Esophagus squamous epithelium (tissue), 5 donors: ENCODE measurements around the gene ZNF750. TPM values are rescaled to one million over a fixed set of nuclear protein-coding genes. Genes with fewer than 3 reads are reported as not detected.

Experiments used
- DNase-seq: peaks from one replicate; lab custom pipeline; 2025; lab: John Stamatoyannopoulos, UW
- H3K27ac ChIP-seq, 4 donors: fragments of 200-600 bp; sonication (generic); one replicate each; pipeline ENCODE4 v1.5.1; 2016 to 2019; ENCODE audit warnings: mild to moderate bottlenecking in 1 of 4
- H3K27me3 ChIP-seq, 4 donors: fragments of 200-600 bp; sonication (generic); 1 replicate in 3 of 4; 2 replicates in 1 of 4; pipeline versions ENCODE4 v1.5.1 to v1.6.0; 2017 to 2021; ENCODE audit warnings: antibody characterized with exemption in 1 of 4
- H3K36me3 ChIP-seq, 3 donors: fragments of 200-600 bp; sonication (generic); one replicate each; pipeline ENCODE4 v1.5.1; 2016 to 2019
- H3K4me1 ChIP-seq, 3 donors: fragments of 200-600 bp; sonication (generic); one replicate each; pipeline ENCODE4 v1.5.1; 2017 to 2019
- H3K4me3 ChIP-seq, 4 donors: fragments of 200-600 bp; sonication (generic); 1 replicate in 3 of 4; 2 replicates in 1 of 4; pipeline ENCODE4 v1.5.1; 2016 to 2019; ENCODE audit warnings: mild to moderate bottlenecking in 2 of 4, moderate library complexity in 1 of 4
- H3K9me3 ChIP-seq, 3 donors: fragments of 200-600 bp; sonication (generic); one replicate each; pipeline ENCODE4 v1.5.1; 2016 to 2019
- POLR2A ChIP-seq, 4 donors: fragments of 450-650 bp; IDR thresholded peaks; one replicate each; pipeline ENCODE4 v1.6.1; 2017; ENCODE audit warnings: antibody characterized with exemption in 4 of 4, mild to moderate bottlenecking in 4 of 4, moderate library complexity in 3 of 4
- WGBS, 2 donors: methylation state at CpG; one replicate each; pipeline ENCODE4 v1.1.5; 2018; 5-methylcytosine and 5-hydroxymethylcytosine counted together
- intact Hi-C: fragments of 100-400 bp; cut with DNase I; formaldehyde crosslinking; loops from one replicate; pipeline ENCODE4 v1.15.0; 2022
- total RNA-seq, 4 donors: library from RNA; depleted of rRNA; stranded (reverse); fragments of >200 nt; gene quantifications; one replicate each; pipeline ENCODE4 v1.1.0, GENCODE V29; 2016
- TF ChIP-seq, protein P1 (sequence below), 6 experiments: fragments of 450-650 bp in 4 of 6; fragments of 200-600 bp in 2 of 6; sonication (generic) in 2 of 6; IDR thresholded peaks; one replicate each; pipeline ENCODE4 v1.5.1; 2016 to 2019; ENCODE audit warnings: antibody characterized with exemption in 6 of 6, mild to moderate bottlenecking in 4 of 6, moderate library complexity in 4 of 6
- donor health status: DM: yes; HTN: yes; CAD: no.

Gene ZNF750
- total RNA-seq, 4 donors from 2014 or later, result 55.4 to 253 (median 96.8) TPM

DNA sequence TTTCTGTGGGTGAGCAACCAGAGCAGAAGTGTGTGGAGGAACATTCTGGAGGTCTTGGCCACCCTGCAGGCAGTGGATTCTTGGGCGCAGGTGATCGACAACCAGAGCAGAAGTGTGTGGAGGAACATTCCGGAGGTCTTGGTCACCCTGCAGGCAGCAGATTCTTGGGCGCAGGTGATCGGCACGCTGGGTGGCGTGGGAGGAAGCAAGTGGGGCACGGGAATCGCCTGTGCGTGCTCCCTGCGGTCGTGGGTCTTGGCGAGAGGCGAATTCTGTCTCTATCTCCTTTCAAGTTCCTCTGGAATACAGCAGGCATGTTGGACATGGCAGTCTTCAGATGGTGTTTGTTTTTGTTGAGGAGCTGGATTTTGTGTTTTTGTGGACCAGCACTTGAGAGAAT, 30.7 kb upstream of the ZNF750 start:
- Histone ChIP-seq H3K9me3 (no peaks in the 10 kb centered on the region), H3K27ac (peak overlapping the region; percentile 64 to 95 (median 89)), H3K4me1 (peaks cover 29 to 91% (median 38%) of the 10 kb centered on the region in 3 donors), H3K27me3 (no peaks in the 10 kb centered on the region), H3K4me3 (no peak overlapping the region), H3K36me3 (peaks cover 0 to 37% (median 6%) of the 10 kb centered on the region in 3 donors)
- TF ChIP-seq, protein P1, sequence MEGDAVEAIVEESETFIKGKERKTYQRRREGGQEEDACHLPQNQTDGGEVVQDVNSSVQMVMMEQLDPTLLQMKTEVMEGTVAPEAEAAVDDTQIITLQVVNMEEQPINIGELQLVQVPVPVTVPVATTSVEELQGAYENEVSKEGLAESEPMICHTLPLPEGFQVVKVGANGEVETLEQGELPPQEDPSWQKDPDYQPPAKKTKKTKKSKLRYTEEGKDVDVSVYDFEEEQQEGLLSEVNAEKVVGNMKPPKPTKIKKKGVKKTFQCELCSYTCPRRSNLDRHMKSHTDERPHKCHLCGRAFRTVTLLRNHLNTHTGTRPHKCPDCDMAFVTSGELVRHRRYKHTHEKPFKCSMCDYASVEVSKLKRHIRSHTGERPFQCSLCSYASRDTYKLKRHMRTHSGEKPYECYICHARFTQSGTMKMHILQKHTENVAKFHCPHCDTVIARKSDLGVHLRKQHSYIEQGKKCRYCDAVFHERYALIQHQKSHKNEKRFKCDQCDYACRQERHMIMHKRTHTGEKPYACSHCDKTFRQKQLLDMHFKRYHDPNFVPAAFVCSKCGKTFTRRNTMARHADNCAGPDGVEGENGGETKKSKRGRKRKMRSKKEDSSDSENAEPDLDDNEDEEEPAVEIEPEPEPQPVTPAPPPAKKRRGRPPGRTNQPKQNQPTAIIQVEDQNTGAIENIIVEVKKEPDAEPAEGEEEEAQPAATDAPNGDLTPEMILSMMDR (IDR thresholded peaks at IDR 0.05), result no peak
- no peak for TF ChIP-seq POLR2A (IDR thresholded peaks at IDR 0.05)
- WGBS, 2 donors, result 98 to 99% methylated on average over 13 to 14 of the region's 14 CpGs
- no peak for DNase-seq
- intact Hi-C loops, result no loop called here

DNA sequence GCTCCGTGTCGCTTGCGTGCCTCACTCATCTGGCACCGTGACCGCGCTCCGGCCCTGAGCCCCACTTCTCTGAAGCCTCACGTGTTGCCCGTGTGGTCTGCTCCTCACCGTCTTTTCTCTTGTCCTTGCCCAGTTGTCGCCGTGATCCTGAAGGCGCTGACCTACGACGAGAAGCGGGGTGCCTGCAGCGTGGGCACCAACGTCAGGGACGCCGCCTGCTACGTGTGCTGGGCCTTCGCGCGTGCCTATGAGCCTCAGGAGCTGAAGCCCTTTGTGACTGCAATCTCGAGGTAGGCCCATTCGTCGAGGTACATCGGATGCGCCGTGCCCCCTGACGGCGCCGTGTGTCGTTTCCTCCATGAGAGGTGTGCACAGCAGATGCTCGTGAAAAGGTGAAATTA, 30.3 kb upstream of the ZNF750 start:
- Histone ChIP-seq H3K27ac (peak overlapping the region in 2 of 4 donors; percentile 84 to 94), H3K9me3 (no peaks in the 10 kb centered on the region), H3K36me3 (peaks cover 0 to 37% (median 6%) of the 10 kb centered on the region in 3 donors), H3K4me1 (peaks cover 33 to 91% (median 41%) of the 10 kb centered on the region in 3 donors), H3K4me3 (no peak overlapping the region), H3K27me3 (no peaks in the 10 kb centered on the region)
- TF ChIP-seq, protein P1 (IDR thresholded peaks at IDR 0.05), result no peak
- no peak for TF ChIP-seq POLR2A (IDR thresholded peaks at IDR 0.05)
- intact Hi-C loops, result no loop called here
- WGBS, 2 donors, result 93% methylated on average over 24 of the region's 35 CpGs
- no peak for DNase-seq

DNA sequence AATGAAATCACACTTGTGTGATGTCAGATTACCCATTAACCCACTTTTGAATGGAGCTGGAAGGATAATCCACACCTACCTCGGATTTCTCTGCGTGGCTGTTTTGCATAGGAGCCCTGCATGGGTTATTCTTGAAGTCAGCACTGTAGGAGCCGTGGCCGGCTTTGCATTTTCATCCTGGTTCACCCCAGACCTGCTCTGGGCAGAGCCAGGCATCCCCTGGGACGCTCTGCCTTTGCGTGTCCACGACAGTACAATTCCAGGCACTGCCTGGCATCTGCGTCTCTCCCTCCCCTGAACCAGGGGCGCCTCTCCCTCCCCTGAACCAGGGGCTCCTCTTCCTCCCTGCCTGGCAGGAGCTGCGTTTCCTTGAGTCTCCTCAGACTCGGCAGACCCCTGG, 29.7 kb upstream of the ZNF750 start:
- no peak for DNase-seq
- H3K36me3 ChIP-seq, result peaks cover 0 to 37% (median 6%) of the 10 kb centered on the region in 3 donors
- TF ChIP-seq, protein P1 (IDR thresholded peaks at IDR 0.05), result no peak
- TF ChIP-seq POLR2A (IDR thresholded peaks at IDR 0.05), result no peak
- intact Hi-C loops, result no loop called here
- no peak overlapping the region for H3K27ac ChIP-seq
- H3K27me3 ChIP-seq, result no peaks in the 10 kb centered on the region
- H3K4me1 ChIP-seq, result peaks cover 38 to 91% (median 47%) of the 10 kb centered on the region in 3 donors
- 82 to 94% methylated on average over 5 to 10 of the region's 11 CpGs for WGBS, 2 donors
- H3K4me3 ChIP-seq, result no peak overlapping the region
- H3K9me3 ChIP-seq, result no peaks in the 10 kb centered on the region

DNA sequence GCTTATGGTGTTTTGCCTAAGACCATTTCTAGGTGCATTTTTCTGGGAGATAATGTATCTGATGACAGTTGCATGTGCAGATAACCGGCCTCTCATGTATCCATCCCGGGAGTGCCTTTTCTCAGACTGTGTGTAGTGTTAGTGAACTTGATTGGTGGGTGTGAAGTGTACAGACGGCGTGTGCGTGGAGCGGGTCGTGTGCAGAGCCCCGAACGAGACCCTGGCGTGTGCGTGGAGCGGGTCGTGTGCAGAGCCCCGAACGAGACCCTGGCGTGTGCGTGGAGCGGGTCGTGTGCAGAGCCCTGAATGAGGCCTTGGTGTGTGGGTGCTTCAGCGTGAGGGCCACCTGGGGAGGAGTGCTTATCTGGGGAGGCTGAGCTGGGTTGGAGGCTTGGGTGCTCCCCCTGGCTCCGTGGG, 28.9 kb upstream of the ZNF750 start:
- Histone ChIP-seq H3K36me3 (peaks cover 0 to 37% (median 6%) of the 10 kb centered on the region in 3 donors), H3K27me3 (no peaks in the 10 kb centered on the region), H3K27ac (no peak overlapping the region), H3K4me1 (peaks cover 45 to 91% (median 47%) of the 10 kb centered on the region in 3 donors), H3K4me3 (no peak overlapping the region), H3K9me3 (no peaks in the 10 kb centered on the region)
- no peak for TF ChIP-seq POLR2A (IDR thresholded peaks at IDR 0.05)
- TF ChIP-seq, protein P1 (IDR thresholded peaks at IDR 0.05), result no peak
- DNase-seq, result no peak
- 91 to 93% methylated on average over 6 to 11 of the region's 21 CpGs for WGBS, 2 donors
- intact Hi-C loops, result no loop called here

DNA sequence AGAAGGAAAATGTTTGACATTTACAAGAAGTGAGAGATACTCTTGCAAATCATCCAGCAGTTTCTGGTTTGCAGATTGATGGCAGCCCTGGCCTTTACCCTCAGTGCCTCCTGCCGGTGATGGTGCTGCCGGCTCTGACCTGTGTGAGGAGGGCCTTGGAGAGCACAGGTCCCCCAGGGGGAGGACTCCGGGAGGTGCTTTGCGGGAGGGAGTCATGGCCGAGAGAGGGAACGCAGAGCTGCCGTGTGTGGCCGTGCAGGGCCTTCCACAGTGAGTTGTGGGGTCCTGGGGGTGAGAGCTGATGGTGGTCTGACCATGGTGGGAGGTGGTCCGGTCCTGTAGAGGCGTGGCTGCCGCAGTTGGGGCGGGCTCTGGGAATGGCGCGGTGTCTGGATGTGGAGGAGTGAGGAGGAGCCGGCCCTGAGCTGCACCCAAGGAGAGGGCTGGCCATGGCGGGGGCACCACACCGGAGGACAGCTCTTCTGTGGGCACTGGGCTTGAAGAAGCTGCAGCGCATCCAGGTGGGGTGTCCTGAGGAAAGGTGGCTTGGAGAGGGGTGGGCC, 28.0 kb upstream of the ZNF750 start:
- peaks cover 49 to 91% (median 50%) of the 10 kb centered on the region in 3 donors for H3K4me1 ChIP-seq
- H3K27ac ChIP-seq, result peak overlapping the region in 1 of 4 donors; percentile 85
- peaks cover 0 to 29% (median 6%) of the 10 kb centered on the region in 3 donors for H3K36me3 ChIP-seq
- no peak overlapping the region for H3K4me3 ChIP-seq
- no peak for DNase-seq
- TF ChIP-seq POLR2A (IDR thresholded peaks at IDR 0.05), result no peak
- TF ChIP-seq, protein P1 (IDR thresholded peaks at IDR 0.05), result no peak
- no peaks in the 10 kb centered on the region for H3K9me3 ChIP-seq
- WGBS, 2 donors, result 93 to 98% methylated on average over 7 to 8 of the region's 18 CpGs
- intact Hi-C loops, result no loop called here
- H3K27me3 ChIP-seq, result no peaks in the 10 kb centered on the region
